ENCODE data around the gene COPA. TPM values are rescaled to one million over a fixed set of nuclear protein-coding genes. Genes with fewer than 3 reads are reported as not detected.

COPA gene
- total RNA-seq, 1 donor from 2014 or later, result 123 TPM

GRCh38 chr1:160360227-160360695, 17.2 kb upstream of the COPA start:
- H3K27me3 Mint-ChIP-seq (ENCODE audit: low read depth), result no peaks in the 10 kb centered on the region
- DNase-seq (ENCODE audit: low read depth, low spot score), result no peak
- H3K36me3 Mint-ChIP-seq (ENCODE audit: low read depth), result peaks cover 23% of the 10 kb centered on the region
- H3K9me3 Mint-ChIP-seq, result no peaks in the 10 kb centered on the region
- no peak overlapping the region for H3K4me3 Mint-ChIP-seq
- no peak for TF ChIP-seq CTCF (conservative IDR thresholded peaks at IDR 0.05)
- H3K27ac Mint-ChIP-seq (ENCODE audit: unreplicated experiment), result peak overlapping the region; percentile 32
- H3K4me1 Mint-ChIP-seq, result peaks cover 40% of the 10 kb centered on the region

GRCh38 chr1:160359559-160360226, 16.6 kb upstream of the COPA start:
- Mint-ChIP-seq H3K36me3 (ENCODE audit: low read depth) (peaks cover 23% of the 10 kb centered on the region), H3K9me3 (no peaks in the 10 kb centered on the region), H3K4me1 (peaks cover 40% of the 10 kb centered on the region), H3K27me3 (ENCODE audit: low read depth) (no peaks in the 10 kb centered on the region), H3K27ac (ENCODE audit: unreplicated experiment) (no peak overlapping the region), H3K4me3 (no peak overlapping the region)
- no peak for DNase-seq (ENCODE audit: low read depth, low spot score)
- no peak for TF ChIP-seq CTCF (conservative IDR thresholded peaks at IDR 0.05)

GRCh38 chr1:160358073-160358472, 15.0 kb upstream of the COPA start:
- no peak overlapping the region for H3K4me3 Mint-ChIP-seq
- H3K4me1 Mint-ChIP-seq, result peaks cover 26% of the 10 kb centered on the region
- no peaks in the 10 kb centered on the region for H3K27me3 Mint-ChIP-seq (ENCODE audit: low read depth)
- peaks cover 27% of the 10 kb centered on the region for H3K36me3 Mint-ChIP-seq (ENCODE audit: low read depth)
- no peaks in the 10 kb centered on the region for H3K9me3 Mint-ChIP-seq
- no peak for TF ChIP-seq CTCF (conservative IDR thresholded peaks at IDR 0.05)
- H3K27ac Mint-ChIP-seq (ENCODE audit: unreplicated experiment), result peak overlapping the region; percentile 72
- DNase-seq (ENCODE audit: low read depth, low spot score), result no peak

GRCh38 chr1:160357286-160358002, 14.4 kb upstream of the COPA start:
- Mint-ChIP-seq H3K4me3 (no peak overlapping the region), H3K27me3 (ENCODE audit: low read depth) (no peaks in the 10 kb centered on the region), H3K27ac (ENCODE audit: unreplicated experiment) (no peak overlapping the region), H3K4me1 (peaks cover 20% of the 10 kb centered on the region), H3K9me3 (no peaks in the 10 kb centered on the region), H3K36me3 (ENCODE audit: low read depth) (peaks cover 27% of the 10 kb centered on the region)
- no peak for TF ChIP-seq CTCF (conservative IDR thresholded peaks at IDR 0.05)
- no peak for DNase-seq (ENCODE audit: low read depth, low spot score)

- Mint-ChIP-seq H3K9me3 (no peaks in the 10 kb centered on the region), H3K36me3 (ENCODE audit: low read depth) (peaks cover 25% of the 10 kb centered on the region), H3K27me3 (ENCODE audit: low read depth) (no peaks in the 10 kb centered on the region), H3K27ac (ENCODE audit: unreplicated experiment) (no peak overlapping the region), H3K4me3 (no peak overlapping the region), H3K4me1 (no peaks in the 10 kb centered on the region)
- DNase-seq (ENCODE audit: low read depth, low spot score), result peak; percentile 32
- TF ChIP-seq CTCF (conservative IDR thresholded peaks at IDR 0.05), result peak; percentile 66
Observed at GRCh38 chr1:160354388-160354985, 11.4 kb upstream of the COPA start.

Measured in neural crest cell (in vitro differentiated cells).